Erythroblast (primary cell): Measurements from ENCODE around the gene TBX2.

ENCODE experiments used
- GATA1 ChIP-seq: IDR thresholded peaks from 2 replicates; pipeline ENCODE4 v1.6.1; 2011; ENCODE audit warnings: low read depth, mild to moderate bottlenecking, control low read depth, low read length, moderate library complexity
- POLR2A ChIP-seq: IDR thresholded peaks from 2 replicates; pipeline ENCODE4 v1.6.1; 2011; ENCODE audit warnings: mild to moderate bottlenecking, low read length

GRCh38 chr17:61371606-61372005, 28.0 kb upstream of the TBX2 start:
- TF ChIP-seq POLR2A = no peak
- TF ChIP-seq GATA1 = no peak
